NT2/D1 (cell line): ENCODE measurements around the gene SEC24D.

Experiments
- SUZ12 ChIP-seq: IDR thresholded peaks from 2 replicates; pipeline ENCODE4 v1.6.1; 2011; ENCODE audit not compliant: insufficient read length, insufficient read depth; ENCODE audit errors: extremely low read depth
- YY1 ChIP-seq: IDR thresholded peaks from 2 replicates; pipeline ENCODE4 v1.6.1; 2011; ENCODE audit not compliant: insufficient read length, insufficient read depth
- ZNF274 ChIP-seq: IDR thresholded peaks from 2 replicates; pipeline ENCODE4 v1.6.1; 2011; ENCODE audit warnings: mild to moderate bottlenecking, low read depth, low read length

DNA sequence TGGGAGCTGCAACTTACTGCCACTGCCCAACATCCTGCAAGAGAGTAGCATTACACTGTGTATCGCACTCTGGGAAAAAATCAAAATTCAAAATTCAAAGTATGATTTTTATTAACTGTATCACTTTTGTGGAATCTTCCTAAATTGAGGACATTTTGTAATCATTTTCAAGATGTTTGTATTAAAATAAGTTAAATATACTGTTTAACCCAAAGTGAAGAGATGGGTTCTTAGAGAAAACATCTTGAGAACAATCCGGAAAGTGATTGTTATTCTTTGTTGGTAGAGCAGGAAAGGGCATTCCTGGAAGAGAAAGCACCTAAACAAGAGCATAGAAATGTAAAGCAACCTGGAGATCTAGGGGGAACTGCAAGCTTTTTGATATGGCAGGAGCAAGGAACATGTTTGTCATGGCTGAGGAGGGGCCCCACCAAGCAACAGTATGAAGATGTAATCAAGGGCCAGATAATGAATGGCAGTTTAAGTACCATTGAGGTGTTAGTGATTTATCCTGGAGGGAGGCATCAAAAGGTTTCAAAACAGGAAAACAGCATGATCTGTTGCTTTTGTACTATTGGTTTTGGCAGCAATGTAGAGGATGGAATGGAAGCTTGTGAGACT lies 14.1 kb upstream of the SEC24D start:
- TF ChIP-seq SUZ12 (no peak), YY1 (no peak), ZNF274 (no peak)
